Endothelial cell of umbilical vein (primary cell): Measurements from ENCODE around the gene TIMP4.

Experiments used
- EZH2 ChIP-seq: IDR thresholded peaks from 2 replicates; pipeline ENCODE4 v1.6.1; 2012; ENCODE audit warnings: borderline replicate concordance, low read depth, mild to moderate bottlenecking, moderate library complexity, low read length, inconsistent platforms; ENCODE audit not compliant: severe bottlenecking
- JUN ChIP-seq: IDR thresholded peaks from 2 replicates; pipeline ENCODE4 v1.6.1; 2011; ENCODE audit warnings: borderline replicate concordance, low read depth; ENCODE audit not compliant: insufficient read length, insufficient read depth
- POLR2AphosphoS5 ChIP-seq: IDR thresholded peaks from 2 replicates; pipeline ENCODE4 v1.6.1; 2012; ENCODE audit warnings: low read depth, mild to moderate bottlenecking, control low read depth, low read length, moderate library complexity; ENCODE audit not compliant: insufficient read depth
- TF ChIP-seq, protein P1 (sequence below), 2 donors: IDR thresholded peaks; 1 replicate in 1 of 2; 2 replicates in 1 of 2; pipeline ENCODE4 v1.5.1; 2011; ENCODE audit warnings: low read length in 2 of 2, mild to moderate bottlenecking in 2 of 2, moderate library complexity in 2 of 2, control low read depth in 1 of 2, inconsistent platforms in 1 of 2, low read depth in 1 of 2; ENCODE audit not compliant: insufficient read depth in 1 of 2; ENCODE audit errors: extremely low read depth in 1 of 2

DNA sequence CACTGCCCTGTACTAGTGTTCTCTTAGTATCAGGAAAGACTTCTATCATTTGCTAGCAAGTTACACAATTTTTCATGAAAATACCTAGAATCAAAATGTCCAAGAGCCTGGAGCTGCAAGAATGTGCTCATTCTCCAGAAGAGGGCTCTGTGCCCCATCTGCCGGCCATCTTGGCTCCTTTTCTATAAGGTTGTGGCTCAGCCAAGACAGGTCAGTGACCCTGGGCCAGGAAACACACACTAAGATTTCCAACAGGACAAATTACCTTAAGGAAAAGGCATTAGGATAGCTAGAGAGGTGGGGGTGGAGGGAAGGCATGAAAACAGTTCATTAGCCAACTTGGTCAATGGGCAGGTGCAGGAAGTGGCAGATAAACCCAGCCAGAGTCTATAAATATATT, 20.7 kb downstream of the TIMP4 start:
- TF ChIP-seq, protein P1, sequence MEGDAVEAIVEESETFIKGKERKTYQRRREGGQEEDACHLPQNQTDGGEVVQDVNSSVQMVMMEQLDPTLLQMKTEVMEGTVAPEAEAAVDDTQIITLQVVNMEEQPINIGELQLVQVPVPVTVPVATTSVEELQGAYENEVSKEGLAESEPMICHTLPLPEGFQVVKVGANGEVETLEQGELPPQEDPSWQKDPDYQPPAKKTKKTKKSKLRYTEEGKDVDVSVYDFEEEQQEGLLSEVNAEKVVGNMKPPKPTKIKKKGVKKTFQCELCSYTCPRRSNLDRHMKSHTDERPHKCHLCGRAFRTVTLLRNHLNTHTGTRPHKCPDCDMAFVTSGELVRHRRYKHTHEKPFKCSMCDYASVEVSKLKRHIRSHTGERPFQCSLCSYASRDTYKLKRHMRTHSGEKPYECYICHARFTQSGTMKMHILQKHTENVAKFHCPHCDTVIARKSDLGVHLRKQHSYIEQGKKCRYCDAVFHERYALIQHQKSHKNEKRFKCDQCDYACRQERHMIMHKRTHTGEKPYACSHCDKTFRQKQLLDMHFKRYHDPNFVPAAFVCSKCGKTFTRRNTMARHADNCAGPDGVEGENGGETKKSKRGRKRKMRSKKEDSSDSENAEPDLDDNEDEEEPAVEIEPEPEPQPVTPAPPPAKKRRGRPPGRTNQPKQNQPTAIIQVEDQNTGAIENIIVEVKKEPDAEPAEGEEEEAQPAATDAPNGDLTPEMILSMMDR (IDR thresholded peaks at IDR 0.05; ENCODE audit: extremely low read depth in 1 of 2, insufficient read depth in 1 of 2, low read depth in 1 of 2, low read length in 2 of 2): peak; percentile 26 to 29
- TF ChIP-seq POLR2AphosphoS5: no peak
- no peak for TF ChIP-seq JUN
- TF ChIP-seq EZH2: no peak
